ENCODE measurements around the gene RAP1GAP2.

Gene RAP1GAP2

GRCh38 chr17:2776589-2777241 lies 19.5 kb upstream of the RAP1GAP2 start (continued):
- TF ChIP-seq ZNF26 (tag by site-specific recombination; IDR thresholded peaks at IDR 0.05) (no peak), REPIN1 (tag by site-specific recombination; IDR thresholded peaks at IDR 0.05; ENCODE audit: low read depth) (no peak), ZNF785 (tag by site-specific recombination; IDR thresholded peaks at IDR 0.05) (0 out of 2 replicates have a peak, but pooled peaks have one; percentile 21), ZNF16 (tag by site-specific recombination; IDR thresholded peaks at IDR 0.05; ENCODE audit: low read depth) (no peak)

- ChIA-PET CTCF (interaction anchor here (0.6 to 1.9 kb wide), 7 partner anchors 9 to 271 kb away, joined by 3 to 15 read pairs (median 3); no protein-coding TSS in a partner anchor), POLR2A (interaction anchor here (0.6 to 1.0 kb wide), 3 partner anchors 9 to 371 kb away, joined by 3 to 7 read pairs (median 3); no protein-coding TSS in a partner anchor)
- H3K4me1 ChIP-seq (ENCODE audit: control insufficient read depth, insufficient read depth, low read length) = 0 out of 2 replicates have a peak, but pooled peaks cover 3% of the 10 kb centered on the region
- peak overlapping the region; percentile 36 for H3K4me3 ChIP-seq (ENCODE audit: low read depth, low read length)
- H3K36me3 ChIP-seq (ENCODE audit: control insufficient read depth in 2 of 2, insufficient read depth in 1 of 2, low read length in 2 of 2) = no peaks in the 10 kb centered on the region
- H3K27ac ChIP-seq (ENCODE audit: extremely low read depth, low read depth, low read length) = no peak overlapping the region; the same call in 1 of the 2 replicates
- H3K9me3 ChIP-seq (ENCODE audit: control insufficient read depth, insufficient read depth, low read depth, low read length) = no peaks in the 10 kb centered on the region
- no peak for TF ChIP-seq ZNF274 (IDR thresholded peaks at IDR 0.05; ENCODE audit: low read length)
- TF ChIP-seq ZNF274 (tag by site-specific recombination; IDR thresholded peaks at IDR 0.05; ENCODE audit: borderline replicate concordance) = no peak
- TF ChIP-seq ZNF704 (tag by site-specific recombination; IDR thresholded peaks at IDR 0.05) = no peak
- TF ChIP-seq ZNF639 (tag by site-specific recombination; IDR thresholded peaks at IDR 0.05) = no peak
- TF ChIP-seq GLIS2 (tag by site-specific recombination; IDR thresholded peaks at IDR 0.05) = peak; percentile 23; the same call in 1 of the 2 replicates
- no peak for TF ChIP-seq ZNF292 (tag by site-specific recombination; IDR thresholded peaks at IDR 0.05; ENCODE audit: borderline replicate concordance, low read depth)
- TF ChIP-seq ZBTB10 (tag by site-specific recombination; IDR thresholded peaks at IDR 0.05) = no peak; the same call in 1 of the 2 replicates
- TF ChIP-seq ZNF19 (tag by site-specific recombination; IDR thresholded peaks at IDR 0.05; ENCODE audit: low read depth) = no peak
- 0 out of 2 replicates have a peak, but pooled peaks have one; percentile 2 for TF ChIP-seq SCRT1 (tag by site-specific recombination; IDR thresholded peaks at IDR 0.05; ENCODE audit: borderline replicate concordance)
- TF ChIP-seq ZNF560 (tag by site-specific recombination; IDR thresholded peaks at IDR 0.05; ENCODE audit: borderline replicate concordance) = no peak
- no peak for TF ChIP-seq ZNF707 (tag by site-specific recombination; IDR thresholded peaks at IDR 0.05)
- TF ChIP-seq ZNF211 (tag by site-specific recombination; IDR thresholded peaks at IDR 0.05; ENCODE audit: low read depth) = no peak
- no peak for TF ChIP-seq BCL11A (tag by site-specific recombination; IDR thresholded peaks at IDR 0.05; ENCODE audit: low read depth)
- no peak for TF ChIP-seq MZF1 (tag by site-specific recombination; IDR thresholded peaks at IDR 0.05; ENCODE audit: borderline replicate concordance)
- TF ChIP-seq ZNF335 (tag by site-specific recombination; conservative IDR thresholded peaks at IDR 0.05) = peak; percentile 78
- no peak for TF ChIP-seq ZNF791 (tag by site-specific recombination; IDR thresholded peaks at IDR 0.05)
- no peak for TF ChIP-seq ZNF426 (tag by site-specific recombination; IDR thresholded peaks at IDR 0.05)
- peak; percentile 25; the same call in 1 of the 2 replicates for TF ChIP-seq ZBTB20 (tag by site-specific recombination; IDR thresholded peaks at IDR 0.05)
- peak; percentile 36; the same call in 1 of the 2 replicates for TF ChIP-seq ZBTB17 (tag by site-specific recombination; IDR thresholded peaks at IDR 0.05)
- no peak for TF ChIP-seq ZNF529 (tag by site-specific recombination; IDR thresholded peaks at IDR 0.05; ENCODE audit: insufficient replicate concordance)
- 0 out of 2 replicates have a peak, but pooled peaks have one; percentile 6 for TF ChIP-seq CTCF (tag by site-specific recombination; IDR thresholded peaks at IDR 0.05)
These were observed 18.9 kb upstream of the RAP1GAP2 start for GRCh38 chr17:2777242-2777867.
